DMS153 treated with DMSO at 0.1 percent for 48 hours (cell line): ENCODE data around the gene TIAM2.

Experiments used
- DNase-seq: peaks from one replicate; lab custom pipeline; 2025; ENCODE audit not compliant: unreplicated experiment; lab: John Stamatoyannopoulos, UW

The TIAM2 gene

DNA sequence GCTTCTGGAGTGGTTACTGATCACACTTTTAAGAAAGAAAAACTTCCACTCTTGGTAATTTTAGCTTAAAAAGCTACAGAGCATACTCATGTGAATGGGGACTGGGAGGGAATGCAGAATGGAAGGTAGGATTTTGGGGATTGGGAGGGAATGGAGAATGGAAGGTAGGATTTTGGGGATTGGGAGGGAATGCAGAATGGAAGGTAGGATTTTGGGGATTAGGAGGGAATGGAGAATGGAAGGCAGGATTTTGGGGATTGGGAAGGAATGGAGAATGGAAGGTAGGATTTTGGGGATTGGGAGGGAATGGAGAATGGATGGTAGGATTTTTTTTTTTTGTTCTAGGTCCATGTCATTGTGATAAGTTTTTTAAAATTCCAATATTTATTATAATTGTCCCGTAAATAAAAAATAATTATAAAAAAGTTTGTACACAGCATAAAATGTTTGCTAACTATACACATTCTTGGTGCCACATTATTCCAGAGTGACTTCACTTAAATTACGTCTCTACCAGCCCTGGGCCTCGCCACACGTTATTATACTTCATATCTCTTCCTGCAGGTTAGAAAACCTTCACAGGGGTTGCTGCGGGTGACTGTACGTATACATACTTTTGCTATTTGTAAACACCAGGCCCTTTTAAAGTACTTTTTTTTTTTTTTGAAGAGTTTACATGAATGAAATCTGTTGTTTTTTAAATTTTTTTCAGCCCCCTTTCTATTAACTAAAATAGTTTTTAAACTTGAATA lies 127.3 kb downstream of the TIAM2 start:
- no peak for DNase-seq

DNA sequence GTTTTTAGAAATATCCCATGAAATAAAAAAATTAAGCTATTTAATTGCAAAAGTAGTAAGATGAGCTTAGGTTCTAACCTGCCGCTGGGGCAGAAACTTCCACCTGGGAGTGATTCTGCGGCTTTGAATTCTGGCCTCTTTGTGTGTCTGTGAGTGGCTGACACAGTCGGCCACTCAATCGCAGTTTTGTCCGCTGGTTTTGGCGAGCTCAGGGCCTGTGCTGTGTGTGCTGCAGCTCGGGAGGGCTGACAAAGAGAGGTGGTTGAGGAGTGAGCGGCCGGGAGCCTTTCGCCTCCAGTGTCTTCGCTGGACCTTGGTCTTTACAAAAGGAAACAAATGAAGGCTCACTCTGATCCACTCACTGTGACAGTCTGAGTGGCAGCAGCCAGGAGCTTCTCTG lies 128.4 kb downstream of the TIAM2 start:
- no peak for DNase-seq

DNA sequence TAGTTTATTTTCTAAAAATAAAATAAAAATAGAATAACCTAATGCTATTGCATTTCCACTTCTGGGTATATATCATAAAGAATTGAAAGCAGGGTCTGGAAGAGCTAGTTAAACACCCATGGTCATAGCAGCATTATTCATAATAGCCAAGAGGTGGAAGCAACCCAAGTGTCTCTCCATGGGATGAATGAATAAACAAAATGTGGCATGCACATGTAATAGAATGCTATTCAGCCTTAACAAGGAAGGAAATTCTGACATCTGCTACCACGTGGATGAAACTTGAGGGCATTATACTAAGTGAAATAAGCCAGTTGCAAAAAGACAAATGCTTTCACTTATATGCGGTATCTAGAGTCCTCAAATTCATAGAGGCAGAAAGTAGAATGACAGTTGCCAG lies 130.8 kb downstream of the TIAM2 start:
- DNase-seq = no peak

DNA sequence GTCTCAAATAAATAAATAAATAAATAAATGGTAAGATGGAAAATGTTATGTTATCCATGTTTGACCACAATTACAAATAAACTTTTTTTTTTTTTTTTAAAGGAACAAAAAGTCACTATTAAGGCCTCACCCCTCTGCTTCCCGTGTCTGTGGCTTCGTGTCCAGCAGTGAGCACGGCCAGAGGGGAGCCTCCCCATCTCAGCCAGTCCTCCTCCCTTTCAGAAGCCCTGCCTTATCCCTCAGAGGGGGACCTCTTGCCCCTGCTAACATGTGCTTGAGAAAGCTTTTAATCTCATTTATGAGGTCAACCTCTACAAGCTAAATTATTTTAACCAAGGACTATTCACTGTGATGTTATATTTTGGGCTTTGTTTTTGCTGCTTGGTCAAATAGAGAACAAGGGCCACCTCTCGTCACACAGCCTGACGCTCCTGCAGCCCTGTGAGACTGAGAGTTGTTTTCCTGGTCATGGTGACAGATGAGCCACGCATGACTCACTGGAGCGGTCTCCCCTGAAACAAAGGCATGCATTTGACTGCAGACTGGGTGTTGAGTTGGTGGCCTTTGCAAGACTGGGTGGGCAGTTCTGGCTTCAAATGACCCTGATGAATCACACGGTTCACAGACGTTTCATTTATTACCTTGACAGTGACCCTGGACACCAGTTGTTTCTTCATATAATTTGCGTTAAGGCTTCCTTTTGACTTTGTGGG lies 131.8 kb downstream of the TIAM2 start:
- no peak for DNase-seq

DNA sequence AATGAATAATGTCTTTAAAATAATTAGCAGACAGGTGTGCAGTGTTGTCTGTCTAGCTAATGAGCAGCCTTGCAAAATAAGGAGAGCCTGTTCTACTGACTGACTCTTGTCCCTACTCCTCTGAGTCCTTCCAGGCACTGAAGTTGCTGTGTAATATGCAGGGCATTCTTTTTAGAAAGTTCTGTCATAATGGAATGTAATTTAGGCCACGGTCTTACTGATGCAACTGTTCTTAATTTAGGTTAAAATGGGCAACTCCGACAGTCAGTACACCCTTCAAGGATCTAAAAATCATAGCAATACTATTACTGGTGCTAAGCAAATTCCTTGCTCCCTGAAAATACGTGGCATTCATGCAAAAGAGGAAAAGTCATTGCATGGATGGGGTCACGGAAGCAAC lies 133.9 kb downstream of the TIAM2 start:
- DNase-seq = no peak

DNA sequence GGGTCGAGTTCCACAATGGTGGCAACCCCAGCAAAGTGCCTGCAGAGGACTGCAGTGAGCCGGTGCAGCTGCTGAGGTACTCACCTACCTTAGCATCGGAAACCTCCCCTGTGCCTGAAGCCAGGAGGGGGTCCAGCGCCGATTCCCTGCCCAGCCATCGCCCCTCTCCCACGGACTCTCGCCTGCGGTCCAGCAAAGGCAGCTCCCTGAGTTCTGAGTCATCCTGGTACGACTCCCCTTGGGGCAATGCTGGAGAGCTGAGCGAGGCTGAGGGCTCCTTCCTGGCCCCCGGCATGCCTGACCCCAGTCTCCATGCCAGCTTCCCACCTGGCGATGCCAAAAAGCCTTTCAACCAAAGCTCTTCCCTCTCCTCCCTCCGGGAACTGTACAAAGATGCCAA lies 134.6 kb downstream of the TIAM2 start:
- no peak for DNase-seq

DNA sequence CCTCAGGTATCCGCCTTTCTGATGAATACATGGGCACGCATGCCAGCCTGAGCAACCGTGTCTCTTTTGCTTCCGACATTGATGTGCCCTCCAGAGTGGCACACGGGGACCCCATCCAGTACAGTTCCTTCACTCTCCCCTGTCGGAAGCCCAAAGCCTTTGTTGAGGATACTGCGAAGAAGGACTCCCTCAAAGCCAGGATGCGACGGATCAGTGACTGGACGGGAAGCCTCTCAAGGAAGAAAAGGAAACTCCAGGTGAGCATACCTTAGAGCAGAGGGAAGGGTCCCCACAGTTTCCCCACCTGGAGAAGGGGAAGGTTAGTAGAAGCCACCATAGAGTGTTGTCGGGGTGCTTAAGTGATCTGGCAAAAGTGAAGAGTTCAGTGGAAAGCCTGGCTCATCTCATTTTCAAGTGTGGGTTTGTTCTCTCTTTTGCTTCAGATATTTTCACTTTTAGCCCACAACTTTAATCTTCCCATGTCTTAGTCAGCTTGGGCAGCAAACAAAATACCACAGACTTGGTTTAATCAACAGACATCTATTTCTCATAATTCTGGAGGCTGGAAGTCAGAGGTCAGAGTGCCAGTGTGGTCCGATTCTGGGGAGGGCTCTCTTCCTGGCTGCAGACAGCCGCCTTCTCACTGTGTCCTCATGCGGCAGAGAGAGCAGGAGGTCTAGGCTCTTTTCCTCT lies 135.2 kb downstream of the TIAM2 start:
- DNase-seq = no peak

DNA sequence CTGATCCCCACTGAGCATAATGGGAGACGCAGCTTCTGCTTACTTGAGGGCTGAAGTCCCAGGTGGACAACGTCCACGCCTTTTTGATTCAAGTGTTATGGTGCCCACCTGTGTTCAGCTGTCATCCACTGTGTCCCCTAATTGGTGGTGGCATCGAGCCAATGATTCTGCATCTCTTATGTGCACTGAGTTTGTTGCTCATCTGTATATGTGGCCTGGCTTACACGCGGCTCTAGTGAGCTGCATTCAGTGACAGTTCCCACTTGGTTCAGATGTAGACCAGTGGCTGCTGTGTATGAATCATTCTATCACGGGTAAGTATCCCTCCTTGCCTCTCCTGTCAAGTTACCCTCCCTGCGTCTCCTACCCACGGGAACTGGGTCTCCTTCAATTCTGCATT lies 137.5 kb downstream of the TIAM2 start:
- no peak for DNase-seq

DNA sequence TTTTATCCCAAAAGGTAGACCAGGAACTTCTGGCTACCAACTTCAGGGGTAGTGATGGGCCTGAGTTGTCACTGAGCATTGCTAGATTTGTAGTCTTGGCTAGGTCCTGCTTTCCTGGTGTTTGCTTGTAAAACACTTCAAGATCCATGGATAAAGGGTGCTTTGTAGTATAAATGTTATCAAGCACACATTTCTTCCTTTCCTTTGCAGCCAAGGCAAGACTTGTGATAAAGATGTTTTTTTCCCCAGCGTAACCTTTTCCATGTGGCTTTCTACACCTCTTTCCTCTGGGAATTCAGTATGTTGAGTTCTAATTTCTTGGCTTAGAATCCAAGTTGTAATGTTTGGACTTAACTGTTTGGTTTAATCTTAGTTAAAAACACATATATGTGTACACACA lies 145.9 kb downstream of the TIAM2 start:
- no peak for DNase-seq

DNA sequence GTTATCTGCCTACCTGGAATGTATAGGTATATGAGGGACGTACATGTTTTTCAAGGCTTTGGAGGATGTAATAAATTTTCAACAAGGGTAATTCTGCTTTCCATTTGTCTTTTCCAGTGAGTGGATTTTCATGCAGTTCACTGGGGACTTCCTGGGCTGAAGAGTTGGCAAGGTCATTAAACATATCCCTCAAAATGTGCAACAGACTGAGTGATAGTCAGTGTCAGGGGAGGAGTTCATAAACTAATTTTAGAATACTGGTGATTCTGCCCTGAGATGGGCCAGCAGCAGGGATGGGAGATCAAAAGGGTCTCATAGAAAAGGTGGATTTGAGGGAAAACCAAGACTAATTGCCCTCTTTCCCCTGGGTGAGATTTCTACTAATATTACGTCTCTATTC lies 146.4 kb downstream of the TIAM2 start:
- DNase-seq = no peak

DNA sequence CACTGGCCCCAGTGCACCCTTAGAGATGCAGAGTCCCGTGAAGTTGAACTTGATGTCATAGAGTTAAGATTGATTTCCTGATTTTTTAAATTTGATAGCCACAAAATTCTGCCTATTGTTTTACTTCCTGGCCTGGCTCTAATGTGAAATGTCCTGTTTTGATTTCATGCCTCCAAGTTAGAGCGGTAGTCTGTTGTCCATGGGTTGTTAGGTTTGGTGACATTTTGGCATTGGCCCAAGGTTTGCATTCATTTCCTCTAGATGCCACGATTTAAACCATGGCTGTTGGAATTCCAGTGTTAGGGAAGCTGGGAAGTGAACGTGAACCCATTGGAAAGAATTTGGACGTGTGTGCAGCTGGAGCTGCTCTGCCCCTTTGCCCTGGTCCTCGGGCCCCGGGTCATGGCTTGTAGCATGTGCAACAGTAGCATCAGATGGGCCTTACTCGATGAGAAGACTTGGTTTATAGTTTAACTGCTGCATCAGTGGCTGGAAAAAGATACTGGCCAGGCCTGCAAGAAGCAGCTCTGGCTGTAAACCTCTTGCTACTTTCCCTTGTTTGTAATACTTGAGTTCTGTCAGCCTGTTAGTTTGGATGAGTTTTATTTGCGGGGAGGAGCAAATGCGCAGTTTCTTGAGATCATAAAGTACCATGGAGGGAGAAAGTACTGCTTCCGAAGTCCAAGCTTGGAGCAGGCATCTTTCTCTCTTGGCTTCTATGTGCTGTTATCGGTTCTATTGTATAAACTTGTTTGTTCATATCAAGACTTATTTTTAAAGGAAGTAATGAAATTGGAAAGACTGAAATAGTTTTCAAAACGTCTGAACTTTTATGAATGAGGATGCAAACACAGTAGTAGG lies 147.3 kb downstream of the TIAM2 start:
- no peak for DNase-seq

DNA sequence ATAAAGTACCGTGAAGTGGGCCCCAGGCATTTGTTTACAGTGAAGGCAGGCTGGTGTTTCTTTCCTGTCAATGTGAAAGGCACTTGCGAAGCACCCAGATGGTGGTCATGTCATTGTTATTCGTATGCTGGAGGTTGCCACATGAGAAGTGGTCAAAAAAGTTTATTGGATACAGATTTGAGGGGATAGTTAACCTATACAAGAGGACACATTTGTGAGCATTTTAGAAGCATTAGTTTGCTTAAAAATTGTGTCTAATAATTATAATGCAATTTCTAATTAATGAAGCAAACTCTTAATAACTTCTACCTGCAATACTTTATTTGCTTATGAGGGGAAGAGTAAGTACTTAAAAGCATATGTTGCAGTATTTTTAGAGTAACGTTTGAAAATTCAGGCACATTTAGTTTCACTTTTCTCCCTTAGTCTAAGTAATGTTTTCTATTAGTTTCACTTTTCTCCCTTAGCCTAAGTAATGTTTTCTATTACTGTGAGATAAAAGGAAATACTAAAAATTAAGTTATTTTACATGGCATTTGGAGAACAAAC lies 148.0 kb downstream of the TIAM2 start:
- DNase-seq = no peak

DNA sequence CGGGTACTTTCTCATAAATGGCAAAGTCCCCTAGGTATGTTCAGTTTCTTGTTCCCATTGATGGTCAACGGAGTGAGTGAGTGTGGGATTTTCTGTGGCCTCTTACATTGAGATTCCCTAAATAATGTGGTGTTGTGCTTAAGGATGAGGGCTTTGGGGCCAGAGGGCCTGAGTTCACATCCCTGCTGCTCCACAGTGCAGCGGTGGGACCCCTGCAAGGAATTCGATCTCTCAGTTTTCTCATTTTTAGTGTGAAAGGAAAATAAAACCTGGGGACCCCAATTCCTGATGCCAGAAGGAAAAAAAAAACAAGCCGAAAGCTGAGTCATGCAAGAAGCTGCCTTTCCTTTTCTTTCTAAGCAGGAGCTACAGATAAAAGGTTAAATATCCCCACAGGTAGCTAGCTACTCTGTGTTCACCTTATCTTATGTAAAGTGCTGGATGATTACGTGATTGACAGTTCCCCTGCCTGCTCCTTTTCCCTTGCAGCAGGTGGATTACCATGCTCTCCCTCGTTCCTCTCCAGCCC lies 148.5 kb downstream of the TIAM2 start:
- DNase-seq = no peak

DNA sequence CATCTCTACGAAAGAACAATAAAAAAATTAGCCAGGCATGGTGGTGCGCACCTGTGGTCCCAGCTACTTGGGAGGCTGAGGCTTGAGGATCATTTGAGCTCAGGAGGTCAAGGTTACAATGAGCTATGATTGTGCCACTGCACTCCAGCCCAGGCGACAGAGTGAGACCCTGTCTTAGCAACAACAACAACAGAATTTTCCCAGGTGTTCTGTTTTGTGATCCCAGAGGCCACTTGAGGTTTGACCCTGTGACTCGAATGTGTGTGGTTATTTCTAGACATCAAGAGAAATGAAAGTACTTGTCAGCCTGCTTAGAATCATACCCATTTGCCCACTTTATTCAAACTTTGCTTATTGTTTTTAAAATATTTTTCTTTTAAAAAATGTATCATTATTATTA lies 151.1 kb downstream of the TIAM2 start:
- no peak for DNase-seq

DNA sequence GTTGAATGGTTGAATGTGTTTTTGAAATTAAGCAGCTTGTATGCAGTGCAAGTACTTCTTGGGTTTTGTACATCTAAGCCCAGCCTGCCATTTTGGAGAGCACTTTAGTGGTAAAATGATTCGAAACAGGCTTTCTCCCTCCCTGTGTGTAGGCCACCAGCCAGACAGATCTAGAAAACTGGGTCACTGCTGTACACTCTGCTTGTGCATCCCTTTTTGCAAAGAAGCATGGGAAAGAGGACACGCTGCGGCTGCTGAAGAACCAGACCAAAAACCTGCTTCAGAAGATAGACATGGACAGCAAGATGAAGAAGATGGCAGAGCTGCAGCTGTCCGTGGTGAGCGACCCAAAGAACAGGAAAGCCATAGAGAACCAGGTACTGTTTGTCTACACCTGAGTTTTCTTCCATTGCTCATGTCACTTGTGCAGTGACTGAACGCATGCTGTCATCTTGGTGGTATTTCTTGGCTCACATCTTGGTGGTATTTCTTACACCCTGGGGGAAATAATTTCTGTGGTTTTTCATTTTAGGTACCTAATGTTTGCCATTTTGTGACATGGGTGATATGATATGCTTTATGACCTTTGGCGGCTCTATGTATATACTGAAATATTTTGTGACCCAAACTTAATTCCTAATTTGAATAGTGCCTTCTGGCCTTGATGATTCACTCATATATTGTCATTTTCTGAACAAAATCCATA lies 153.0 kb downstream of the TIAM2 start:
- DNase-seq = no peak

DNA sequence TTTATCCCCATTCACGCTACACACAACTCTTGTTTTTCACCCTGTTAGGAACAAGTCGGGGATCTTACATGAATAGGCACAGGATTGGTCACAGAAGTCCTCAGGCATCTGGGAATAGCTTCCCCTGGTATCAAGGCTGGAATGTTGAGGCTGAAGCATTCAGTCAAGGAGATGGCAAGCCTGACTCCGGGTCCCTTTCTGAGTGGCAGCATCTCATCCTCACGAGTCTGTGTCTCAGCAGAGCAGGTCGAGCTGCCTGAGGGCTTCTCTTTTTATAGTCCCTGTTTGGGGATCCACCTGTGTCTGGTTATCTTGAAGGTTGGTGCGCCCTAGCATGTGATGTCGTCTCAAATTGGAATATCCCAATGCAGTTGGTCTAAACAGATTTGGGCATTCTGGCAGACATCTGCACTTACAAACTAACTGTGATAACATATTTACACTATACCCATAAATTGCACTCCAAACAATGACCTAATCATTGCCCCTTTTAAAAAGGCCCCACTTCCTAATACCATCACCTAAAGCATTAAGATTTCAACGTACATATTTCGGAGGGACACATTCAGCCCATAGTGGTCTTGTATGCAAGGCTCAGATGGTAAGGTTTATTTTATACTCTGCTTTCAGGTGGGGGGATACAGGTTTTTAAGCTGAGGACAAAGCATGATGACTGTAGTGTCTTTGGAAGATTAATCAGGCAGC lies 156.0 kb downstream of the TIAM2 start:
- no peak for DNase-seq

DNA sequence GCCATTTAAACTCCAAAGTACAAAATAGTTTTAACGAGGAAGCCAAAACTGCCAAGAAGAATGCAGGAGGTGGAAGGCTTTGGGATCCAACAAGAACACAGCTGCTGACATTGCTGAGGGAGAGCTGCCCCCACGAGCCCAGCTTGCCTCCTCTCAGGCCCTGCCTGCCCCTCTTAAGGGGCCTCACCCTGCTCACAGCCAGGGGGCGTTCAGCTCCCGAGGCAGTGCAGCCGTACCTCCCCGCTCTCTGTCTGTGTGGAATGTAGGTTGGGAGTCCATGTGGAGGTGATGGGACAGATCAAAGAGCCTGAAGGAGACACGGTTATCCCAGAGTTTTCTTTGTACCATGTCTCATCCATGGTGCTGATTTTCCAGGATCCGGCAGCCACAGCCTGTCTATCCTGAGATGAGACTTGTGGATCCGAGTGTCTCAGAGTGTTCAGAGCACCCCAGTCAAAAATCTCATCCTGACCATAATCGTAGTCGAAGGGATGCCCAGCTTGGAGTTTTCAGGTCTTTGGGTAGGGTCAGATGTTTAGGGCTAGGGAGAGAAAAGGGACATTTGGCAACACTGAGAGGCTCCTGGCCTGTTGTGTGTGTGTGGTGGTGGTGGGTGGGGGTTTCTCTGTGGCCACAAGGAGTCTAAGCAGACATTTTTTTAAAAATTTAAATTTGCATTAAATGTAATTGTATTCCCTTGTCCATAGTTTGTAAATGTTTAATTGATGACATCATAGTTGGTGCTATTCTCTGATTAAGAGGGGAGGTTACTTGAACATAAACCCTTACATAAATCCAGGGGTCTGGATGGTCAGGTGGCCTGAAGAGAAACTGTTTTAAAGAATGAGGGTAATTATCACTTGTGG lies 157.3 kb downstream of the TIAM2 start:
- DNase-seq = no peak

DNA sequence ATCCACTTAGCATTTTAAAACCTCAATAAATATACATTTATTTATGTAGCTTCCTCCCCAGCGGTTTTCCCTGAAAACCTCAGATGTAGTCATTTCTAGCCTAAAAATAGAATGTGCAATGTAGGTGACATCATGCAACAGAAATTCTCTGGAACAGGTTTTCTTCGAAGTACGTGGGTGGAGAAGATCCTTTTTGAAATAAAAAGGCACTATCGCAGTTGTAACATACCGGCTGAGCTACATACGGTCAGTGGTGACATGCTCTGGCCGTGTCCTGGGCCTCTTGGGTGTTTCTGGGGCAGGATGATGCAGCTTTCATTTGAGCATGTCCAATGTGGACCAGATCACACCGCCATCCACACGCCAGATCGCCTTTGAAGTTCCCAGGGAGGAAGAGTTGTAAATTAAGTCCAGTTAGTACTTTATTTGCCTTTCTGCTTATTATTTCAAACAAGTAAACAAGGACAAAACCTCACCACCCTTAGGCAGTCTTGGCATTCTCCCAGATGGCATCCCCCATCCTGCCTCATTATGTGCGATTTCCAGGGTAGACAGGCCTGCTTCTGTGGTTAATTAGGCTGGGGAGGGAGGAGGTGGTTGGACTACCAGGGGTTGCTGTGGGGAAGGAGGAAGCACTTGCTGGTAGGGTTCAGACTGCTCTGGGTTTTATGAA lies 159.2 kb downstream of the TIAM2 start:
- DNase-seq = no peak
